Small intestine (tissue), 16 donors: ENCODE measurements around the gene NAA10. TPM values are rescaled to one million over a fixed set of nuclear protein-coding genes. Genes with fewer than 3 reads are reported as not detected.
"Not testable (repeated sequence)": the region's sequence is repeated elsewhere in the genome, so short reads cannot be mapped to it uniquely, and the experiment has no call there.

Experiments used
- DNase-seq, 2 donors: peaks; one replicate each; pipeline versions ENCODE4 v3.0.0 to v3.0.0-alpha.2; 2013
- FAIRE-seq: peaks from 2 replicates; lab custom pipeline; 2012; peaks lifted over from hg19 to GRCh38; lab: Jason Lieb, UNC
- H3K27ac ChIP-seq, 3 donors: one replicate each; pipeline ENCODE4 v1.5.1; 2013; ENCODE audit warnings: low read length in 2 of 3, mild to moderate bottlenecking in 2 of 3, control low read depth in 1 of 3, inconsistent platforms in 1 of 3, low read depth in 1 of 3, moderate library complexity in 1 of 3
- H3K27me3 ChIP-seq, 3 donors: one replicate each; pipeline ENCODE4 v1.6.1; 2013; ENCODE audit warnings: low read length in 3 of 3, inconsistent platforms in 1 of 3; ENCODE audit not compliant: control insufficient read depth in 3 of 3, insufficient read depth in 3 of 3
- H3K36me3 ChIP-seq, 3 donors: one replicate each; pipeline ENCODE4 v1.6.1; 2013; ENCODE audit warnings: low read length in 3 of 3, inconsistent platforms in 1 of 3, low read depth in 1 of 3, mild to moderate bottlenecking in 1 of 3, moderate library complexity in 1 of 3; ENCODE audit not compliant: control insufficient read depth in 3 of 3, insufficient read depth in 2 of 3
- H3K4me1 ChIP-seq, 3 donors: one replicate each; pipeline ENCODE4 v1.6.1; 2013; ENCODE audit warnings: low read length in 2 of 3, inconsistent platforms in 1 of 3, low read depth in 1 of 3, mild to moderate bottlenecking in 1 of 3, moderate library complexity in 1 of 3; ENCODE audit not compliant: control insufficient read depth in 3 of 3, insufficient read depth in 2 of 3
- H3K4me3 ChIP-seq, 3 donors: one replicate each; pipeline ENCODE4 v1.5.1; 2013; ENCODE audit warnings: low read length in 3 of 3, control low read depth in 1 of 3, inconsistent platforms in 1 of 3, low read depth in 1 of 3, mild to moderate bottlenecking in 1 of 3, moderate library complexity in 1 of 3
- H3K9me3 ChIP-seq, 2 donors: one replicate each; pipeline ENCODE4 v1.6.1; 2013; ENCODE audit warnings: low read depth in 1 of 2, low read length in 1 of 2; ENCODE audit not compliant: control insufficient read depth in 2 of 2, insufficient read depth in 1 of 2
- WGBS, 3 donors: extraction: QIAGEN DNeasy Blood & Tissue Kit; methylation state at CpG; one replicate each; pipeline ENCODE4 v1.1.7; 2013; 5-methylcytosine and 5-hydroxymethylcytosine counted together
- long read RNA-seq, 10 donors: transcript quantifications; one replicate each; lab custom pipeline, GENCODE V29; 2026
- polyA plus RNA-seq, 4 donors: library from polyadenylated mRNA; stranded (reverse) in 3 of 4; unstranded in 1 of 4; fragments of 200-250 nt in 3 of 4; fragments of 120-200 nt in 1 of 4; gene quantifications; one replicate each; pipeline versions ENCODE4 v1.2.1 to v1.2.3, GENCODE V29; 2013
- donor health status: healthy with polysubstance abuse.
- donor health status: control.
- donor health status: control.
- donor health status: Bipolar disorder and iron deficiency.
- donor health status: healthy.

Gene NAA10
- polyA plus RNA-seq: 100 to 1,000 TPM in 3 of 4 donors, 10 to 100 TPM in 1; 55.6 to 152 (median 107) TPM
- long read RNA-seq, donor 1, transcript NAA10-208 (8 exons, 1,772 nt): major isoform, 29 of 42 reads
- long read RNA-seq, donor 1, partial matches to known transcripts: 0 of 42 reads
- long read RNA-seq, donor 1, other reads (novel, unspliced or antisense): 0 of 42 reads
- long read RNA-seq, donor 2, transcript NAA10-208 (8 exons, 1,772 nt): major isoform, 11 of 11 reads
- long read RNA-seq, donor 2, partial matches to known transcripts: 0 of 11 reads
- long read RNA-seq, donor 2, other reads (novel, unspliced or antisense): 0 of 11 reads
- long read RNA-seq, donor 3, transcript NAA10-208 (8 exons, 1,772 nt): major isoform, 14 of 30 reads
- long read RNA-seq, donor 3, partial matches to known transcripts: 6 of 30 reads
- long read RNA-seq, donor 3, other reads (novel, unspliced or antisense): 0 of 30 reads
- long read RNA-seq, donor 4: 0 reads
- long read RNA-seq, donor 5, partial matches to known transcripts: 0 of 10 reads
- long read RNA-seq, donor 5, other reads (novel, unspliced or antisense): 0 of 10 reads
- long read RNA-seq, donor 6, transcript NAA10-208 (8 exons, 1,772 nt): major isoform, 13 of 19 reads
- long read RNA-seq, donor 6, partial matches to known transcripts: 0 of 19 reads
- long read RNA-seq, donor 6, other reads (novel, unspliced or antisense): 0 of 19 reads
- long read RNA-seq, donor 7, transcript NAA10-208 (8 exons, 1,772 nt): major isoform, 45 of 62 reads
- long read RNA-seq, donor 7, partial matches to known transcripts: 5 of 62 reads
- long read RNA-seq, donor 7, other reads (novel, unspliced or antisense): 0 of 62 reads
- long read RNA-seq, donor 8, partial matches to known transcripts: 0 of 5 reads
- long read RNA-seq, donor 8, other reads (novel, unspliced or antisense): 0 of 5 reads
- long read RNA-seq, donor 9, partial matches to known transcripts: 0 of 3 reads
- long read RNA-seq, donor 9, other reads (novel, unspliced or antisense): 0 of 3 reads
- long read RNA-seq, donor 10, transcript NAA10-208 (8 exons, 1,772 nt): major isoform, 23 of 33 reads
- long read RNA-seq, donor 10, partial matches to known transcripts: 0 of 33 reads
- long read RNA-seq, donor 10, other reads (novel, unspliced or antisense): 0 of 33 reads

DNA sequence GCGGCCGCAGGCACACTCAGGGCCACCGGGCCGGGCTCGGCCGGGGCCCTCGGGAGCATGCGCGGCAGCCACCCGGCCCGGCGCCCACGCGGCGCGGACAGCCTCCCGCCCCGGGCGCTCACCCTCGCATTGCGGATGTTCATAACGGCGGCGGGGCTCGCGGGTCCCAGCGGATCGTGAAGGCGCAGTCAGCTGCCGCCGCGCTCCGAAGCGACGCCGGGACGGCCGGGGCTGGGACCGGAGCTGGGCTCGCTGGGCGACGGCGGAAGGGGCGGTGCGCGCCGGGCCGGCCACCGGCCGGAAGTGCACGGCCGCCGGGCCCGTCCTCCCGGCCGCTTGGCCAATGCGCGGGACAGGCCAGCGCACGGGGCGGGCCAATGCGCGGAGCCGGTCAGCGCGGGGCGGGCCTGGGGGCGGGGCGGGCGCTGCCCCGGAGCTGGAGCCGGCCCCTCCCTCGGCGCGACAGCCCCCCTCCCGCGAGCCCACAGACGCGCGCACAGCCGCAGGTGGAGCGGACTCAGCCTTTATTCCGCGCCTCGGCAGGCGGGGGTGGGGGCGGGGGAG, at the start of gene NAA10:
TSS of gene NAA10 (minus strand) at position 276 of the 564 bp plus-strand sequence. CDS start at position 143, 133 bp downstream.
- Histone ChIP-seq H3K4me3 (peak within 1 kb of the TSS; percentile 56 to 89 (median 57)), H3K27ac (peak within 1 kb of the TSS in 2 of 3 donors; percentile 33 to 58), H3K9me3 (no peaks in the 10 kb centered on the region), H3K27me3 (no peaks in the 10 kb centered on the region), H3K4me1 (peaks cover 0 to 3% (median 0%) of the 10 kb centered on the region in 3 donors), H3K36me3 (peaks cover 0 to 39% (median 3%) of the 10 kb centered on the region in 3 donors)
- FAIRE-seq (no peak), DNase-seq (peak; percentile 72 to 83)
- WGBS, 3 donors: 0 to 18% (median 1%) methylated on average over 18 to 77 of the region's 87 CpGs

DNA sequence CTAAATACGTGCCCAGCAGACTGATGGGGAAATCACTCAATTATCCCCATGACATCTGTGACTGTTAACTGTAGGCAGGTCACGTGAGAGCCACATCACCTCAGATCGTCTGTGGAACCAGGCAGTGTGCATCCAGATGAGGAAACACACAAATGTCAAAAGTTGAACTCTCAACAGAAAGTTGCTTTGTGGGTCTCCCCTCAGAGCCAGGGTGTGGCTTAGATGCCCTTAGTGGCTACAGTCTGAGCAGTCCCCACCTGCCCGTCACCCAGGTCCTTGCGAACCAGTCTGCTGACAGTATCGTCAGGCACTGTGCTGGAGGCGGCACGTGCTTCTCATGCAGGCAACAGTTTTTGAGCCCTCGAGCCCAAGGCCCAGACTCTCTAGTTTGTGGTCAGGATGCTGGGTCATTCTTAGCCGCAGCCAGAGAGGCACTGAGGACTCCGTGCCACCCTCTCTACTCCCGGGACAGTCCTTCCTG, 48.5 kb upstream of the NAA10 start:
- Histone ChIP-seq H3K27me3 (no peaks in the 10 kb centered on the region), H3K4me3 (no peak overlapping the region), H3K9me3 (no peaks in the 10 kb centered on the region), H3K36me3 (peaks cover 0 to 3% (median 0%) of the 10 kb centered on the region in 3 donors), H3K27ac (peak overlapping the region in 1 of 3 donors; percentile 36), H3K4me1 (peaks cover 0 to 10% (median 3%) of the 10 kb centered on the region in 3 donors)
- 79 to 95% (median 85%) methylated on average over 12 of the region's 12 CpGs for WGBS, 3 donors
- DNase-seq (no peak), FAIRE-seq (no peak)

DNA sequence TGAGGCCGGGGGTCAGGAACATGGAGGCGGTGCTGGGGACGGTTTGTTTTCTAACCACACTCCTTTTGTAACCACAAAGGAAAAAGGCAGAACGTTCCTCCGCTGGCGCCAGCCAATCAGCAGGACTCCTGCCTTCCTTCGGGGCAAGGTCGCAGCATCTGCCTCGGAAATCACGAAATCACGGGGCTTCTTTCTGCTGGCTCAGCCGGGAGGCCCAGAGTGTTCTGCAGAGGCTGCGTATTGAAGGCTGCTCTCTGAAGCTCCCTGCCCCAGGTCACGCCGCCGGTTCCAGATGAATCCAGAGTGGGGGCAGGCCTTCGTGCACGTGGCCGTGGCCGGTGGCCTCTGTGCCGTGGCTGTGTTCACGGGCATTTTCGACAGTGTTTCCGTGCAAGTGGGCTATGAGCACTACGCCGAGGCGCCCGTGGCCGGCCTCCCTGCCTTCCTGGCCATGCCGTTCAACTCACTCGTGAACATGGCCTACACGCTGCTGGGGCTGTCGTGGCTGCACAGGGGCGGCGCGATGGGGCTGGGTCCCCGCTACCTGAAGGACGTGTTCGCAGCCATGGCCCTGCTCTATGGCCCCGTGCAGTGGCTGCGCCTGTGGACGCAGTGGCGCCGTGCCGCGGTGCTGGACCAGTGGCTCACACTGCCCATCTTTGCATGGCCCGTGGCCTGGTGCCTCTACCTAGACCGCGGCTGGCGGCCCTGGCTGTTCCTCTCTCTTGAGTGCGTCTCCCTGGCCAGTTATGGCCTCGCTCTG, 47.1 kb upstream of the NAA10 start:
- FAIRE-seq: no peak

DNA sequence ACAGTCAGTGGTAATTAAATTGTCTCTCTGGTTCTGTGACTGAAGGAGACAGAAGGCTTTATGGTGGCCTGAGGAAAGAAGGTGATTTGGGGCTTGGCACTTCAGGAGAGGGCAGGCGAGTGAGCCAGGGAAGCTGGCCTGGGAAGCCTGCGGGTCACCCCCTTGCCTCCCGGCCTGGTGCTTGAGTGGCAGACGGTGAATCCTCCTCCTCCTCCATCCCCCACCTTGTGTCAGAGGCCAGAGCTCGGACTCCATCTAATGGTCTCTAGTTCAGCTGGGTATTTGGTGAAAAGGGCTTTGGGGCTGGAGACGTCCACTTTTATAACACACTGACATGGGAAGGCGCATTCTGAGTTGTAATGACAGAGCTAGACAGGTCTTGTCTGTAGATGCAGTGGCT, 46.4 kb upstream of the NAA10 start:
- Histone ChIP-seq H3K4me3 (no peak overlapping the region), H3K27me3 (no peaks in the 10 kb centered on the region), H3K36me3 (peaks cover 0 to 3% (median 0%) of the 10 kb centered on the region in 3 donors), H3K27ac (peak overlapping the region in 1 of 3 donors; percentile 64), H3K4me1 (peaks cover 0 to 10% (median 3%) of the 10 kb centered on the region in 3 donors), H3K9me3 (no peaks in the 10 kb centered on the region)
- WGBS, 3 donors: 74 to 87% (median 75%) methylated on average over 4 to 7 of the region's 7 CpGs
- DNase-seq (no peak), FAIRE-seq (no peak)

More for the DNA sequence above, 47.1 kb upstream of the NAA10 start:
- no peaks in the 10 kb centered on the region for H3K27me3 ChIP-seq
- H3K4me3 ChIP-seq: no peak overlapping the region
- DNase-seq: peak in 1 of 2 donors; percentile 20
- H3K36me3 ChIP-seq: peaks cover 0 to 3% (median 0%) of the 10 kb centered on the region in 3 donors
- H3K27ac ChIP-seq: peak overlapping the region in 1 of 3 donors; percentile 64
- WGBS, 3 donors: 82 to 91% (median 87%) methylated on average over 32 to 52 of the region's 52 CpGs
- H3K4me1 ChIP-seq: peaks cover 0 to 10% (median 3%) of the 10 kb centered on the region in 3 donors
- H3K9me3 ChIP-seq: no peaks in the 10 kb centered on the region

DNA sequence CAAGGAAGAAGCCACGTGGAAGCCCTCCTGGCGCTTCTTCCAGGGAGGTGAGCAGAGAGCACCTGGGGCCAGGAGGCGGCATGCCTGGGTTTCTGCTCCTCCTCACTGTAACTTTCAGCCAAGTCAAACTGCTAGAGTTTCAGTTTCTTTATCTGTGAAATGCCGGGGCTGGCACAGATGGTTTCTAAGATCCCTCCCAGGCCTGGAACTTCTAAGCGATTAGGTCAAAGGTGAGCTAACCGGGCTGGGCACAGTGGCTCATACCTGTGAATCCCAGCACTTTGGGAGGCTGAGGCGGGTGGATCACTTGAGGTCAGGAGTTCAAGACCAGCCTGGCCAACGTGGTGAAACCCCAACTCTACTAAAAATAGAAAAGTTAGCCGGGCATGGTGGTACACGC, 45.6 kb upstream of the NAA10 start:
- 11 to 42% (median 39%) methylated on average over 7 to 9 of the region's 10 CpGs for WGBS, 3 donors
- not testable (repeated sequence) for H3K4me3 ChIP-seq, H3K9me3 ChIP-seq, H3K36me3 ChIP-seq, H3K4me1 ChIP-seq, H3K27me3 ChIP-seq, FAIRE-seq
- DNase-seq: peak; percentile 28 to 70
- H3K27ac ChIP-seq: peak overlapping the region in 1 of 3 donors; percentile 72

DNA sequence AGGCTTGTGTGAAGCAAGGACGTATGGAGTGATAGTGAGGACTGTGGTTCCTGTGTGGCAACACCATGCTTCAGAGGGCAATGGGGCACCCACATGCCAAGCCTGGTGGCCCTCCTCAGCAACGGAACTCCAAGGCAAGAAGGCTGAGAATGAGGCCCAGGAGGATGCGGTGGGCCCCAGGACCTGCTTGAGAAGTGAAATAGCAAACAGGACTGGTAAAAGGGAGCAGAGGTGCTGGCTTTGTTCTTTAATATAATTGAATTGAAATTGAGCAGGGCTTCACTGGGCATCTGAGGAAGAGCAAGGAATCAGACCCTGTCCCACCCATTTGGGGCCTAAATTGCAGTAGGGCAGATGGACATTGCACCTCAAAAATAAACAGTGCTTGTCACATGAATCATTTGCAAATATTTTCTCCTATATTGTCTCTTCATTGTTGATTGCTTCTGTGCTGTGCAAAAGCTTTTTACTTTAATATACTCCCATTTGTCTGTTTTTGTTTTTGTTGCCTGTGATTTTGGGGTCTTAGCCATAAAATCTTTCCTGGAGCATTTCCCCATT, 40.0 kb upstream of the NAA10 start:
- FAIRE-seq (no peak), DNase-seq (no peak)
- H3K27me3 ChIP-seq: no peaks in the 10 kb centered on the region
- H3K27ac ChIP-seq: peak overlapping the region; percentile 94 to 97 (median 94)
- no peaks in the 10 kb centered on the region for H3K36me3 ChIP-seq
- no peaks in the 10 kb centered on the region for H3K9me3 ChIP-seq
- peaks cover 0 to 18% (median 2%) of the 10 kb centered on the region in 3 donors for H3K4me1 ChIP-seq
- H3K4me3 ChIP-seq: no peak overlapping the region
- WGBS, 3 donors: 13 to 72% (median 45%) methylated on average over 2 to 3 of the region's 3 CpGs
